OCI-LY3 (cell line): ENCODE measurements around the gene IVD.

ENCODE experiments used
- H2AFZ ChIP-seq: fragments of 200-600, 300-600 bp; shearing (Covaris generic); 2 replicates; pipeline ENCODE4 v1.6.0; 2014; ENCODE audit warnings: antibody characterized with exemption, low read depth, low read length
- H3K27ac ChIP-seq: fragments of 200-600, 300-600 bp; sonication (generic); 2 replicates; pipeline ENCODE4 v1.5.1; 2014; ENCODE audit warnings: mild to moderate bottlenecking, low read length, moderate library complexity, mixed read lengths
- H3K27me3 ChIP-seq: fragments of 200-600, 300-600 bp; sonication (generic); 2 replicates; pipeline ENCODE4 v1.6.1; 2014; ENCODE audit warnings: low read depth, low read length, mixed read lengths
- H3K36me3 ChIP-seq: fragments of 200-600, 300-600 bp; sonication (generic); replicated peaks from 2 replicates; pipeline ENCODE3; 2014; ENCODE audit warnings: low read depth, low read length, mixed read lengths
- H3K4me1 ChIP-seq: fragments of 300-600, 200-600 bp; sonication (generic); 2 replicates; pipeline ENCODE4 v1.6.1; 2014; ENCODE audit warnings: low read length, mixed read lengths
- H3K4me2 ChIP-seq: fragments of 200-600, 300-600 bp; sonication (generic); 2 replicates; pipeline ENCODE4 v1.6.1; 2014; ENCODE audit warnings: low read length, mixed read lengths
- H3K4me3 ChIP-seq: fragments of 300-600, 200-600 bp; sonication (generic); 2 replicates; pipeline ENCODE4 v1.5.1; 2014; ENCODE audit warnings: antibody characterized with exemption, mild to moderate bottlenecking, low read length, moderate library complexity
- H3K79me2 ChIP-seq: fragments of 300-600, 200-600 bp; shearing (Covaris generic); 2 replicates; pipeline ENCODE4 v1.6.1; 2014; ENCODE audit warnings: mild to moderate bottlenecking, low read length, mixed read lengths
- H3K9ac ChIP-seq: fragments of 300-600, 200-600 bp; shearing (Covaris generic); 2 replicates; pipeline ENCODE4 v1.6.0; 2014; ENCODE audit warnings: mild to moderate bottlenecking, low read length, moderate library complexity
- H3K9me3 ChIP-seq: fragments of 200-600, 300-600 bp; shearing (Covaris generic); 2 replicates; pipeline ENCODE4 v1.6.1; 2014; ENCODE audit warnings: low read length, mixed read lengths; ENCODE audit not compliant: insufficient read depth
- H4K20me1 ChIP-seq: fragments of 200-600, 300-600 bp; sonication (generic); 2 replicates; pipeline ENCODE4 v1.6.1; 2016; ENCODE audit warnings: low read length, mixed read lengths; ENCODE audit not compliant: insufficient read depth
- CTCF ChIP-seq: fragments of 200-600, 300-600 bp; sonication (generic); IDR thresholded peaks from 2 replicates; pipeline ENCODE4 v1.5.1; 2014; ENCODE audit warnings: antibody characterized with exemption, low read length, low read depth
- EZH2phosphoT487 ChIP-seq: fragments of 200-600 bp; shearing (Covaris generic); IDR thresholded peaks from 2 replicates; pipeline ENCODE4 v1.6.1; 2018; ENCODE audit warnings: antibody characterized with exemption, mixed run types, low read depth

IVD gene

GRCh38 chr15:40429068-40429710 lies 23.6 kb downstream of the IVD start:
- TF ChIP-seq CTCF (no peak), EZH2phosphoT487 (no peak)
- H2AFZ ChIP-seq, result no peak overlapping the region
- no peak overlapping the region for H3K4me2 ChIP-seq
- no peak overlapping the region for H3K27ac ChIP-seq
- no peaks in the 10 kb centered on the region for H3K4me1 ChIP-seq
- no peaks in the 10 kb centered on the region for H3K79me2 ChIP-seq
- H4K20me1 ChIP-seq, result no peaks in the 10 kb centered on the region
- H3K9ac ChIP-seq, result no peak overlapping the region
- H3K4me3 ChIP-seq, result no peak overlapping the region
- H3K27me3 ChIP-seq, result peaks cover 39% of the 10 kb centered on the region
- no peaks in the 10 kb centered on the region for H3K9me3 ChIP-seq
- no peaks in the 10 kb centered on the region for H3K36me3 ChIP-seq

- Histone ChIP-seq H3K4me1 (no peaks in the 10 kb centered on the region), H2AFZ (no peak overlapping the region), H3K9me3 (no peaks in the 10 kb centered on the region), H3K27ac (no peak overlapping the region), H3K79me2 (no peaks in the 10 kb centered on the region), H3K4me2 (no peak overlapping the region), H3K36me3 (no peaks in the 10 kb centered on the region), H3K27me3 (peaks cover 50% of the 10 kb centered on the region), H3K4me3 (no peak overlapping the region), H4K20me1 (no peaks in the 10 kb centered on the region), H3K9ac (no peak overlapping the region)
- no peak for TF ChIP-seq EZH2phosphoT487
- no peak for TF ChIP-seq CTCF
Observed at GRCh38 chr15:40430271-40430805, 24.7 kb downstream of the IVD start.

GRCh38 chr15:40435023-40435709 lies 29.6 kb downstream of the IVD start:
- TF ChIP-seq EZH2phosphoT487 (no peak), CTCF (no peak)
- H2AFZ ChIP-seq, result no peak overlapping the region
- H3K79me2 ChIP-seq, result no peaks in the 10 kb centered on the region
- no peaks in the 10 kb centered on the region for H3K36me3 ChIP-seq
- H3K27me3 ChIP-seq, result peaks cover 68% of the 10 kb centered on the region
- H4K20me1 ChIP-seq, result no peaks in the 10 kb centered on the region
- H3K9ac ChIP-seq, result no peak overlapping the region
- peaks cover 22% of the 10 kb centered on the region for H3K4me1 ChIP-seq
- no peak overlapping the region for H3K4me3 ChIP-seq
- H3K27ac ChIP-seq, result no peak overlapping the region
- no peaks in the 10 kb centered on the region for H3K9me3 ChIP-seq
- H3K4me2 ChIP-seq, result no peak overlapping the region

- H3K9me3 ChIP-seq, result no peaks in the 10 kb centered on the region
- no peak overlapping the region for H3K27ac ChIP-seq
- H3K27me3 ChIP-seq, result peaks cover 63% of the 10 kb centered on the region
- no peaks in the 10 kb centered on the region for H4K20me1 ChIP-seq
- H3K36me3 ChIP-seq, result no peaks in the 10 kb centered on the region
- peaks cover 22% of the 10 kb centered on the region for H3K4me1 ChIP-seq
- H3K79me2 ChIP-seq, result no peaks in the 10 kb centered on the region
- H2AFZ ChIP-seq, result no peak overlapping the region
- no peak overlapping the region for H3K9ac ChIP-seq
- no peak for TF ChIP-seq EZH2phosphoT487
- no peak for TF ChIP-seq CTCF
- no peak overlapping the region for H3K4me3 ChIP-seq
- H3K4me2 ChIP-seq, result no peak overlapping the region
Observed at GRCh38 chr15:40435710-40436089, 30.1 kb downstream of the IVD start.
